Activated CD8-positive, alpha-beta memory T cell treated with anti-CD3 and anti-CD28 coated beads, Interleukin-2, amount 50 U/mL, for 4 hours (primary cell): Measurements from ENCODE around the gene HNMT.
"Not testable (repeated sequence)": the region's sequence is repeated elsewhere in the genome, so short reads cannot be mapped to it uniquely, and the experiment has no call there.

Experiments used
- DNase-seq: peaks from one replicate; pipeline ENCODE4 v3.0.0-alpha.2; 2020

Gene HNMT

DNA sequence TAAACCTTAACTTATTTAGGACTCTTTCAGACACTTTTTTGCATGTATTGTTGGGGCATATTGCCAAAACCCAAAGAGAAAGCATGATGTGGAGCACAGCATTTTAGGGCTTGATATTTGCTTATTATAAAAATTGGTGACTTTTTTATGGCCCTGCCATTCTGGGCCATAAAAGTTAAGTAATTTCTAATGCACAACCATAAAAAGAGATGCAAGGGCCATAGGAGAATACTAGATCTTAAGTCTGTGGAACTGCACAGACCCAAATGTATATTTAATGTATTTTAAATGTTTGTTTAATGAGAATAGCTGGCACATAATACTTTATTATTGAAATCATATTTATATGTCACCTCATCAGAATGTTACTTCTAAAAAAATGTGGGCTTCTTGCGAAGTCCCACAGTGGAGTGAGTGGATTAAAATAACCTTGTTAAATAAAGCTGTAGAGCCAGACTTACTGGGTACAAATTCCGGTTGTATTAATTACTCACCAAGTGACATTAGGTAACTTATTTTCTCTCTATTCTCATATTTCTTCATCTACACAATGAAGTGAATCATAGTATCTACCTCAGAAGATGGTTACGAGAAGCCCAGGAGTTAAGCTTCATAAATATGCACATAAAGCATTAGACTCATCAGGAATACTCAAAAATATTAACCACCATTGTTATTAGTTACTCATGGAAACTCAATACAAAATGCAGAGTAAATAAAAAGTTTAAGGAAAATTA is 52.2 kb downstream of the HNMT start:
- no peak for DNase-seq

DNA sequence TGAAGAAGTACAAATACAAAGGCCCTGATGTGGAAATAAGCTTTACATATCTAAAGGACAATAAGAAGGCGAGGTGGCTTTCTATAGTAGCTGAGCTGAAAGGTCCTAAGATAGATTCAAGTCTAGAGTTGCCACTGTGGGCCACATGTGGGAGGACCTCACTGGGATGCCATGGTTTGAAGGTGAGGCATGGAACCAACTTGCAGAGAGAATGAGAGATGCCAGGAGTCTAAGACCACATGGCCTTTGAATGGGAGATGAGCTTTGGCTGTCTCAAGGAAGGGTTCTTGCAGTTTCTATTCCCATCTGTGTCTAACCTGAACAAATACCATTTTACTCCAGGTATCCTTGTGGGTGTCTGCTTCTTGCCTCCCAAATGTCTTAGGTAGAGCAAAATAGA is 53.6 kb downstream of the HNMT start:
- DNase-seq, result no peak

DNA sequence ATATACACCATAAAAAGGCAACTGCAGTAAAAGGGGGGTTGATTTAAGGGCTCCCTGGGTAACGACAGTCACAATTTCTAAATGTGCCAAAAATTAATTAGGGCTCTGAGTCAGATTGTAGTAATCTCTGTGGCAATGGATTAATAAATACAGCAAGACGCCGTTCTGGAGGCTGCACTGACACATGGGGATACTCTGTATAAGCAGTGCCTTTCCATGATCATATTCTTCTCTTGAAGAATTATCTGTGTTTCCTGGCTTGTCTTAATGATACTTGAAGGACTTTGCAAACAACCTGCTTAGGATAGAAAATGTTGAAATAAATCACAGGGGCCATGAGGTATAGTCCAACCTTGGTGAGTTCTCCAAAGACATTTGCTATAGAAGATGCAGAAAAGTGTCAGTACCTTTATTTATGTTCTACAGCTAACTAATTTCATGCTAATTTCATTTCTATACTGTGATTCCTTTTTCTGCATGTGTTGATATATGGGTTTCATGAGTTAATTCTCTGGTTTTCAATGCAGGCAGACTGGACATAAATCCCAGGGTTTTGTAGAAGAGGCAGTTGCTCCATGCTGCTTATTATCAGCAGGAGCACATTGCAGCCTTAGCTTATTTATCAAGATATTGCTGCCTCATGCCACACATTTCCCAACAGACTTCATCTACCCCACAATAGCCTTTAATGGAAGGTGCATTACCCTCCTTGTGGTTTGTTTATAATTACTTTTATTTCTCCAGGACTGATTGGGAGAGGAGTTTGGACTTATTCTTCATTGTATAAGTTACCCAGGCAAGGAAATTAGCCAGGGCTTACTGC is 54.8 kb downstream of the HNMT start:
- DNase-seq, result no peak

GRCh38 chr2:138020432-138020831 is 56.2 kb downstream of the HNMT start:
- no peak for DNase-seq

GRCh38 chr2:138021154-138021553 is 56.9 kb downstream of the HNMT start:
- no peak for DNase-seq

GRCh38 chr2:138023298-138023697 is 59.0 kb downstream of the HNMT start:
- DNase-seq, result no peak

GRCh38 chr2:138023976-138024375 is 59.7 kb downstream of the HNMT start:
- DNase-seq, result no peak

DNA sequence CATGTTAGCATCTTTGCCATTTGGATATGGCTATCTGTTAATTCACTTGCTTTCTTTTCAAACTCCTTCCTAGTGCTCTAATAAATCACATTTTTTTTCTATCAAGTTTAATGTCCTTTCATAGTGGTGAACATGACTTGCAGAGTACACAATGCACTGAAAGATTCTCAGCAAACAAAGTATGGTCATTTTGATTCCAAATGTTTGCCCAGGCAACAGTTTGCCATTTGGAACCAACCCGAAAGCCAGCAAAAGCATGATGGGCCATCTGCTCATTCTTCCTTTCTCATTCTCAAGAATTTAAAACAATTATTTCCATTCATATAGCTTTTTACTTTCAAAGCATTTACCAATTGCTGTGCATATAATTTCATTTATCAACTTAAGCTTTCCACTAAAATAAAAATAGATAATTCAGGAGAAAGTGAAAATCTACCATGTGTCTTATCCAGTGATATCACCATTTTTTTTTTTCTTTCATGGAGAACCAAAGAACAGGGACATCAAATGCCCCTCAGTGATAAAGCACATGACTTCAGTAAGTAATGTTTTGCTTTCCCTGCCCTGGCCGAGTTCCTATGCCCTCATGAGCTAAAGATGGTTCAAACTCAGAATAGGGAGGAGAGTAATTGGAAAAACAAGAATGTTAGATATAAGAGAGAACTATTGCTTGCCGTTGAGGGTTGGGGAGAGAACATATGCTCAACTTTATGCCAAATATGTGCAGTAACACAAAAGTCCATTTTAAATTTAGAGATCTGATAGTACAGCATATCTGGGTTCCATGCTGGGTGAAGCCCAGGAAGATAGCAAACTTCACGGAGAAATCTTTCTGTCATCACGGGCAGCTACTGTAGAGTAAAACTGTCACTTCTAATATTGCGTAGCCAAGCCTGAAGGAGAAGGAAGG is 62.1 kb downstream of the HNMT start:
- no peak for DNase-seq

DNA sequence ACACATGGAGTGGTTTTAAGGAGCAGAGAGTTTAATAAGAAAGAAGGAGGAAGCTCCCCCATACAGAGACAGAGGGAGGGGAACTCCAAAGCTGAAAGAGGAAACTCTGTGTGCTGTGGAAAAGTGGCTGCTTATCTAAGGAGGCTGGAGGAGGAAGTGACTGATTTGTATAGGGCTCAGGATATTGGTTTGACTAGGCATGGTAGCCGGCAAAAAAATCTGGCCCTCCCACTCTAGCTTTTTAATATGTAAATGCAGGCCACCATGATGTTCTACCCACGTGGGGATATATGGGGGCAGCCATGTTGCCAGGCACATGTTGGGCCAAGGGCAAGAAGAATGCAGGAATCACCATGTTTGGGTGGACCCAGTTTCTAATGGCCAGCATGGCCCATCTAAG is 64.3 kb downstream of the HNMT start:
- DNase-seq, result no peak

DNA sequence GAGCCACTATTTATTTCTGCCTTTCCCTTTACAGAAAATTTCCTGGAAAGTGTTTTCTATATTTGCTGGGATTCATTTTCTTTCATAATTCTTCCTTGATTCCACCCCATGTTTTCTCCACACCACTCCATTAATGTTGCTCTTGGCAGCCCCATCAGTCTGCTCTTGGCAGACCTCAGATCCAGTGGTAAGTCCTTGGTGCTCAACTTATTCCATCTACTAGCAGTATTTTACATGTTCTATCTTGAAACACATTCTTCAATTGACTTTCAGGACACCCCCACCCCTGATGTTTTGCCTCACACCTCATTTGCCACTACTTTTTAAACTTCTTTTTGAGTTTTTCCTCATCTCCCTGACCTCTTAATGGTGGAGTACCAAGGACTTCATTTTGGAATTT is 65.0 kb downstream of the HNMT start:
- DNase-seq, result no peak

DNA sequence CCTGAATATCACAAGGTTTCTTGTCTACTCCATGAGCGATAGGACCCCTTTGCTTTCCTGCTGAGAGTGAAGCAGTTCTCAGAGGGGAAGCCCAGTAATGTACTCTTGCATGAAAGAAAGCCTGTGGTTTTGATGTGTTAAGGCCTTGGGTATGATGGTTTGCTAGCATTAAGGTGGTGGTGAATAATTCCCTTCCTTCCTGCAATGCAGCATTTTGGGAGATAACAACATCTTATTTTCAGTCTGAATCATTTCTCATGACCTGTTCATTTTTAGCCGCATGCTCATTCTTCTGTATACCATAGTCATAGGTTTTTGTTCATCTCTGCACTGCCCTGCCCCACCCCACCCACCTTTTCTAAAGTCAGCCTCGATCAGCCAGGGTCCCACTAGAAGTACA is 66.2 kb downstream of the HNMT start:
- no peak for DNase-seq

DNA sequence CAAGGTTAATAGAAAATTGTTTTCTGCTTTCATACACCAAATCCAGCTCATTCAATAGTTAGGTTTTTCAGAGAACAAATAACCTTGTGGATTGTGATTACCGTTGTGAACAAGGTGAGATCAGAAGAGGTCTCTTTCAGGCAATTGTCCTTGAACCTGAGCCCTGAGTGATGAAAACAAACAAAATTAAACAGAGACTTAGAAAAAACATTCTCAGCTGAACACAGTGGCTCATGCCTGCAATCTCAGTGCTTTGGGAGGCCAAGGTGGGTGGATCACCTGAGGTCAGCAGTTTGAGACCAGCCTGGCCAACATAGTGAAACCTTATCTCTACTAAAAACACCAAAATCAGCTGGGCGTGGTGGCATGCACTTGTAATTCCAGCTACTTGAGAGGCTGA is 68.1 kb downstream of the HNMT start:
- DNase-seq, result no peak

DNA sequence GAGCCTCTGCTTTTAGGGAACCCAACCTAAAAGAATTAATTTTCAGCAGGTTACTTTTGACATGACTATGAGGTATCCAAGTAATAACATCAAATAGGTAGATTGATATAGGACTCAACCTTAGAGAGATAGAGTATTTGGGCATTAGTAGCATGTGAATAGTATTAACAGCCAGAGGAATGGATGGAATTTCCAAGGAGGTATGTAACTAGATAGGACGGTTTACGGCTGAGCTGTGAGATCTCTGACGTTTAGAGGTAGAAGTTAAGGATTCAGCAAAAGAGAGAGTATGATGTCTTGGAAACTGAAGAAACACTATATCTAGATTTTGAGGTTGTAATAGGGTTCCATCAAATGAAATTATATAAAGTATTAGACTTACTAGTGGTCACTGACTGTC is 70.3 kb downstream of the HNMT start:
- DNase-seq, result no peak

DNA sequence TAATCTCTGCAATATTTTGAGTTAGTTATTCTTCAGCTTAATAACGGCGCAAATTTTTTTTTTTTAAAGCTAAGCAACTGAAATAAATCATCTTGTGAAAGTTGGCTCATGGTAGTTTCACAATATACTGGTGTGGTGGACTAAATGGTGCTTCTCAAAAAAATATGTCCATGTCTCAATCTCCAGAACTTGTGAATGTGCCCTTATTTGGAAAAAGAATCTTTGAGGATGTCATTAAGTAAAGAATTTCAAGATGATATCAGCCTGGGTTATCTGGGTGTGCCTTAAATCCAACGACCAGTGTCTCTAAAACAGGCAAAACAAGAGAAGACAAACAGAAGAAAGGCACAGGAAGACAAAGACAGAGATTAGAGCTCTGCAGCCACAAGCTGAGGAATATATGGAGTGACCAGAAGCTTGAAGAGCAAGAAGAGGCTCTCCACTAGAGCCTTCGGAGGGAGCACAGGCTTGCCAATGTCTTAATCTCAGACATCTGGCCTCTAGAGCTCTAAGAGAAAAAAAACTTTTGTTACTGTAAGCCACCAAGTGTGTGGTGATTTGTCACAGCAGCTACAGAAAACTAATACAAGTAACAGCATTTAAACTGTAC is 71.4 kb downstream of the HNMT start:
- no peak for DNase-seq

GRCh38 chr2:138036522-138036921 is 72.2 kb downstream of the HNMT start:
- DNase-seq, result no peak

DNA sequence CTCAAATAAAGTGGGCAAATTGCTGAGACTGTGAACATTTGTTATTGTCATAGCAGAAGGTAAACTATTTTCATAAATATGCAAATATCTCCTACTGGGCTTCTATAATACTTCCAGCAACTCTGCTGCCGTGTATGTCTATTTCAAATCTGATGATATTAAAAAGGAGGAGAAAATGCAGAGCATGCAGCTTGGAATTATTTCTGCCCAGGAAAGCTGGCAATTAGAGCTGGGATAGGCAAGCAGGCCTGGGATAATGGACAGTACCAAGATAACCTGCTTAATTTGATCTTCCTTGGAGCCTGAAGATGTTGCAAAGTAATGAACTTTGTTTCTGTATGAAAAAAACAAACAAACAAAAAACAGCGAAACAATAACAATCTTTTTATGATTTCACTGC is 72.8 kb downstream of the HNMT start:
- DNase-seq, result no peak

DNA sequence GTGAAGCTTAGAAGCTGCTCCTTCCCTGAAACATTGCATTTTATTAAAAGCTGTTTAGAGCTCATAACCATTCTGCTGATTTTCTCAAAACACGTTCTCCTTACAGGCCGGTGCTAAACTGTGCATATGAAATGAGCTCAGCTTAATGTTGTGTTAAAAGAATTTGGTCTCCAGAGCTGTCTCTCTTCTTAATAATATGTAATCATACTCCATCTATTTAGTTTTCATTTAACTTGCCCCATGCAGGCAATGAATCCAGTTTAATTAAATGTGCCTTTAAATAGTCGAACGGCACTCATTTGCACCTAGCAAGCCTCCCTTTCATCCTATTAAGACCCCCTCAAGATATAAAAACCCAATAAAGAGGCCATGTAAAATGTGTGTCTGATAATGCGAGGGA is 76.3 kb downstream of the HNMT start:
- no peak for DNase-seq

DNA sequence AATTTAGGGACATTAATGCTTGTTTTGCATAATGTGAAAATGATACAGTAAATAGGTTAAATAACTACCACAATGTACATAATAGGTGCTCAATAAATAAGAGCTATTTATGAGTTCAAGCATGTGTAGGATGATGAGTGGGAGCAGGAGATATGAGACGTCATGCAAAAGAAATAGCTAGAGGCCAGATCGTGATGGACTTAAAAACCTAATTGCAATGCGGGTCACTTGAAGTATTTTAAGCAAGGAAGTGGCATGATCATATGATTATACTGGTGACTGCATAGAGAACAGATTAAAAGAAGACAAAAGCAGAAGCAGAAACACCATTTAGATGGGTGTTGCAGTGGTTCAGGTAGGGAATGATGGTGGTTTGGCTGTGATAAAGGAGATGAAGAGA is 78.0 kb downstream of the HNMT start:
- DNase-seq, result no peak

GRCh38 chr2:138043588-138043987 is 79.3 kb downstream of the HNMT start:
- not testable (repeated sequence) for DNase-seq

GRCh38 chr2:138058427-138058826 is 94.2 kb downstream of the HNMT start:
- DNase-seq, result no peak

- DNase-seq, result no peak
Measured at GRCh38 chr2:138059487-138060300, 95.4 kb downstream of the HNMT start.

GRCh38 chr2:138060301-138060635 is 96.0 kb downstream of the HNMT start:
- DNase-seq, result no peak
